NCI-H774 (cell line): Measurements from ENCODE around the gene ME3.
A peak's percentile ranks its signal among the peaks of the same experiment; 100 is the strongest.
"Not testable (repeated sequence)": the region's sequence is repeated elsewhere in the genome, so short reads cannot be mapped to it uniquely, and the experiment has no call there.

Experiments used
- DNase-seq: peaks from one replicate; lab custom pipeline; 2025; lab: John Stamatoyannopoulos, UW

Gene ME3

DNA sequence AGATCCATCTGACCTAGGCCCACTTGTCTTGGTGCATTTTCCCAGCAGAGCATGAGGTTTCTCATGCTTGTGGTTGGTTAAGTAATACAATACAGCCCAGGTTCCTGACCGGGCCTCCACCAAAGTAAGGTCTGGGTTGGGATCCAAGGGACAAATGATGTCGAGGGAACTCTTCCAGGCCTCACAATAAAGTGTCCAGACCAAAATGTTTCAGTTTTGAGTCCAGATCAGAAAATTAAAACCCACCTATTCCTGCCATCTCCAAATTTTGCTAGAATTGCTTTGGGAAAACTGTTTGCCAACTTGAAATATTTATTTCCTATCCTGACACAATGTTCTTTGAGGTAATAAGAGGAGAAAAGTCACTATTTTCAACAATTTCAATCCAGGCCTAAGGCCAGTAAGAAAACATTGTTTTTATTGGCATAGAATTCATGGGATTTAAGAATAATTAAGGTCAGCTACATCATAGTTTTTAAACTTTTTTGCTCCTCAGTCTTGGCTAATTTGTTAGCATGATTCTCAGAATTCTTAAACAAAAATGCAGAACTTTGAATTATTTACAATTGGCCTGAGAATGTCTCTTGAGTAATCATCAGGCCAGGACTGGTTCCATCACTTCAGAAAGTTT, 51.4 kb downstream of the ME3 start:
- DNase-seq = no peak

DNA sequence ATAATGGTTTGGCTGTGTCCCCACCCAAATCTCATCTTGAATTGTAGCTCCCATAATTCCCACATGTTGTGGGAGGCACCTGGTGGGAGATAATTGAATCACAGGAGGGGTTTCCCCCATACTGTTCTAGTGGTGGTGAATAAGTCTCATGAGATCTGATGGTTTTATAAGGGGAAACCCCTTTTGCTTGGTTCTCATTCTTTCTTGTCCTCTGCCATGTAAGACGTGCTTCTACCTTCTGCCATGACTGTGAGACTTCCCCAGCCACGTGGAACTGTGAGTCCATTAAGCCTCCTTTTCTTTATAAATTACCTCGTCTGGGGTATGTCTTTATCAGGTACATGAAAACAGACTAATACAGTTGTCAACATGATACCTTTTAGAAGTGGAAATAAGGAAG, 53.0 kb downstream of the ME3 start:
- DNase-seq = not testable (repeated sequence)

DNA sequence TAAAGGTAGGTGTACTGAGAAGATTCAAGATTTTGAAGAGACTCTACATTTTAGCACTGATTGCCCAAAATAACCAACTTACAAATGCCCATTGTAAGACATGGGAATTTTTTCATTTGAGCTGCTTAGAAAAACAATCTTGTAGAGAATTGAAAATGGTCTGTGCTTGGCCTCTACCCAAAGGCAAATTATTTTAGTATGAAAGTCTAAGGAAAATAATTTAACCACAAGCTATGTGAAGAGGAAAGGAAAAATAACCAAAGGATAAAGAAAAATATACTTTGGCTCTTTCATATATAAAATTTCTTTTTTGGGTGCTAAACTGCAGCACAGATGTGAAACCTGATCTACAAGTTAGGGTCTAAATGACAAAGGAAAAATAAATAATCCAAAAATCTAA, 54.9 kb downstream of the ME3 start:
- DNase-seq = no peak

GRCh38 chr11:86615487-86615886, 56.9 kb downstream of the ME3 start:
- DNase-seq = no peak

DNA sequence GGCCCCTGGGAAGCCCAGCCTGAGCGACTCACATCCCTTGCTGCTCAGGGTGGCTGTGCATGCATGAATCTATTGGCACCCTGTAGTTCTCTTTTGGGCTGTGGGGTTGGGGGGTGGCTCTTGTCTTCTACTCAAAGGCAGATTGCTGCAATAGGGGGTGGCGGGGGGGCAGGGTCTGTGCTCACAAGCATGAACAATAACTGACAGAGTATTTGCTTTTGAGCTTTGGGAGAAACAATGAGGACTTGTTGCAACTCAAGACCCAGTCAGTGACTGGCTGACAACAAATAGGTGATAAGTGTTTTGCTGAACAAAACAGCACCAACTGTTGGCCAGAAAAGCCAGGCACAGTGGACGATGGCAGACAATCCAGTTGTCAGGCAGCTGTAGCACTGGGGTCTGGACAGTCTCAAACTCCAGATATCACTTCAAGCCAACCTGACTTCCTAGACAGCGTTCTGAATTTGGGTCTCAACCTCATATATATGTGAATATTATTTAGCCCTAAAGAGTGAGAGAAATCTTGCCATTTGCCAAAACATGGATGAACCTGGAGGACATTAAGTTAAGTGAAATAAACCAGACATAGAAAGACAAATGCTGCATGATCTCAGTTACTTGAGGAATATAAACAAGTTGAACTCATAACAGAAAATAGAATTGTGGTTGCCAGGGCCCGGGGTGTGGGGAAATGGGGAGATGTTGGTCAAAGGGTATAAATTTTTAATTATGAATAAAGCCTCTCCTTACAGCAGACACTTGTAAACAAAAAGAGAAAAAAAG, 61.7 kb downstream of the ME3 start:
- DNase-seq = no peak

DNA sequence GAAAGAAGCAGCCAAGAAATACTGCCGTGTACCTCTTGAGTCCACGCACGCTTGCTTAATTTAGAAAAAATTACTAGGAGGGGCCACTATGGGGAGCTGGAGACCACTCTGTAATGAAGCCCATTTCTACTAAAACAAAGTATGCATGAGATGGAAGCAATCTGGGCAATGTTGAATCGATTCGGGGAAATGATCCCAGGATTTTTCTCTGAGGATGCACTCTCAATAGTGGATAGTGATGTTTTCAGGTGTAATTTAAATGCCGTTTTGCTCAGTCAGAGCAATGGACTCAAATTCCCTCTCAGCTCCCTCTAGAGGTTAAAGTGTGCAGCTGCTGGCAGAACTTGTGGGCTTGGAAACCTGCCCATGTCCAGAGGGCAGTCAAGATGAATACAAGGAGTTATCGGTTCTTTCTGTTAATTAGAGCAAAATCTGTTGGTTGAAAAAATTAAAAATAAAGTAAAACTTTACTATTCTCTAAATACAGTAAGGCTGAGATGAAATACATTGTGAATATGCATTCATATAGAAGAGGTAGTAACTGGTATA, 64.1 kb downstream of the ME3 start:
- DNase-seq = peak; percentile 65

DNA sequence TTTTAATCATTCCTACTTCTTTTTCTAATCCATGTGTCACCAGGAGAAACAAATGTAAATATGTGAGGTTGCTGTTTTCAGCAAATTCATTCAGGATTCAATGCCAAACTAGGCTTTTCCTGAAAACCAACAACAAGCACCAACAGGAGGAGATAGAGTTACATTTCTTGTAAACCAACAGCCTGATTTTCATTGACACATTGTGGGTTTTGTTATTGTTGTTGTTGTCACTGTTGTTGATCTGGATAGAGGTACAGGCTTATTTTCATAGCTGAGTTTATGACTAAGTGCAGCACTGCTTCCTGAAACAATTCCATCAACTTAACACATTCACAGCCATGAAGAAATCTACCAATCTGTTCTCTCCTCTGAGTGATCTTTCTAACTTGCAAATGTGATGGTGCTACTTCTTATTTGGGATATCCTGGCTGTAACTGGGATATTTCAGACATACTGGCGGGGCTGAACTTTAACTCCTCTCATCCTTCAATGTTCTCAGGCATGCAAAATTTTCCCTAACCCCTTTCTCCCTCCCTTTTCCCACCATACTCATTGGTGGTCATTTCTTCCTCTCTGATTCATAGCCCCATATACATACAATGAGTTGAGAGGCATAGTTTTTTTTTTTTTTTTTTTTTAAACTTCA, 65.5 kb downstream of the ME3 start:
- no peak for DNase-seq

DNA sequence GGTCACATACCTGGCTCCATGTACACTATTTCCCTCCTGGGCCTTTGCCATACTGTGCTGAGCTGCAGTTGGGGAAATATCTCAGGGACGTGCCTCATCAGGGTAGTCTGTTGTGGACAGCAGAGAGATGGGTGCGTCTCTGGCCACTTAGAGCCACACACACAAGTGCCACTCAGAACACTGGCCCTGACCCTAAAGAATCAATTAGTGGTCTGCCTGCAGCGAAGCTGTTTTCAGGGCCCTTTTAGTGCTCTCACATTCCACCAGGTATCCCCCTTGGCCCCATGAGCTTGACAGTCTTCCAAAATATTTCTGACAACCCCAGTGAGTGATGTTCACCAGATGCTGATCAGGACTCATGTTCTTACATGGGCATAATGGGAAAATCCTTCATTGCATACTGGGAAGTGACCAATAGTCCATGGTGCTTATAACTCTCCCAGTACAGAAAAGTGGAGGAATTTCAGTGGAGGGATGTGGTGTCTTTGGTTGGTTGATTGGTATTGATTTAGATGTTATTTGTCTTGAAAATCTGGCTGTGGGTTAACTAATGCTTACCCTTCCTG, 66.1 kb downstream of the ME3 start:
- no peak for DNase-seq

- peak; percentile 3 for DNase-seq
Observed at GRCh38 chr11:86596861-86597586, 75.4 kb downstream of the ME3 start.

GRCh38 chr11:86595955-86596354, 76.5 kb downstream of the ME3 start:
- no peak for DNase-seq

- DNase-seq = no peak
Observed at GRCh38 chr11:86595451-86595850, 77.0 kb downstream of the ME3 start.

DNA sequence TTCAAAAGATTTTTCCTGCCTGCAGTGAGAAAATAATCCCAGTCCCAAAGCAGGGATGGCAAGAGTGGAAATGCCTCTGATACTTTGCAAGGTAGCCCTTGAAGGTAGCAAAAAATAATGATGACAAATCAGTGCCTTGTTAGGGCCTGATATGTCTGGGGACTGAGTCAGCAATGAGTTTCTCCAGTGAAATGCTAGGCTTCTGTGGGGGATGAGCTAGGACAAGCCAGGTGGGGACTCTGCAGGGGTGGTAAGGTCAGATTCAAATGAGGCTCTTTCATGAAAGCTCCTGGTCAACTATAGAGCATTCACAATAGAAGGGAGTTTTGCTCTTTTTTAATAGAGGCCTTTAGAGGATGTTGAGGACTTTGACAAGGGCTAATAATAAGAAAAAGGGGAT, 77.7 kb downstream of the ME3 start:
- no peak for DNase-seq

- no peak for DNase-seq
Observed at GRCh38 chr11:86593833-86594232, 78.6 kb downstream of the ME3 start.

GRCh38 chr11:86592659-86593451, 79.6 kb downstream of the ME3 start:
- DNase-seq = peak; percentile 65

DNA sequence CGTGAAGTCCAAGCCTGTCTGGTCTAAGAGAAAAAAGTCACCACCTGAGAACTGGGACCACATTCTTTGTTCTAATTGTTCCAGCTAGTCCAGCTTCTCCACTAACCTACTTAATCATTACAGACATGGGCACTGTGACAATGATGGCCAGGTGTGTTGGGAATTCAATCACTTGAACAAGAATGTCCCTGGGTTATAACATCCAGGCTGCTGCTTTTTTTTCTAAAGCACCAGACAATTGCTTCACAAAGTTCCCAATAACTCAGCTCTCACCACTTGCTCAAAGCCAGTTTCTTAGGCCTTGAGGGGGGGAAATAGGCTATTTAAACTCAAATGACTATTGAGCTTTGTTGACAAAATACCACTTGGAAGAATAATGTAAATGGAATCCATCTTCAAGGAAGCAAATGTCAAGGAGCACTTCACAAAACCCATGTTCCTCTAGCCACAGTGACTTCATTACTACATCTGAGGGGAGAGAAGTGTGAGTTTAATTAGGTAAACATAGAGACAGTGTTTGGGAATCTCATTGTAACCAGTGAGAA, 80.3 kb downstream of the ME3 start:
- peak; percentile 31 for DNase-seq

GRCh38 chr11:86591631-86592030, 80.8 kb downstream of the ME3 start:
- no peak for DNase-seq

- no peak for DNase-seq
Observed at GRCh38 chr11:86589856-86590589, 82.4 kb downstream of the ME3 start.

GRCh38 chr11:86589204-86589603, 83.2 kb downstream of the ME3 start:
- DNase-seq = no peak

- peak; percentile 76 for DNase-seq
Observed at GRCh38 chr11:86588566-86589090, 83.8 kb downstream of the ME3 start.
